Measurements from ENCODE around the gene XCR1. TPM values are rescaled to one million over a fixed set of nuclear protein-coding genes. Genes with fewer than 3 reads are reported as not detected.

The XCR1 gene
- total RNA-seq, 1 donor from 2014 or later: not detected

- DNase-seq (ENCODE audit: low spot score): no peak
- Mint-ChIP-seq H3K27ac (ENCODE audit: unreplicated experiment) (no peak overlapping the region), H3K9me3 (ENCODE audit: low read depth) (no peaks in the 10 kb centered on the region), H3K4me3 (ENCODE audit: unreplicated experiment) (no peak overlapping the region), H3K36me3 (ENCODE audit: low read depth) (peaks cover 28% of the 10 kb centered on the region), H3K4me1 (ENCODE audit: low read depth) (peaks cover 24% of the 10 kb centered on the region), H3K27me3 (ENCODE audit: low read depth) (no peaks in the 10 kb centered on the region)
- TF ChIP-seq CTCF (IDR thresholded peaks at IDR 0.05): no peak
These were observed 59.1 kb downstream of the XCR1 start for GRCh38 chr3:45968149-45968548.

- peaks cover 32% of the 10 kb centered on the region for H3K36me3 Mint-ChIP-seq (ENCODE audit: low read depth)
- H3K4me3 Mint-ChIP-seq (ENCODE audit: unreplicated experiment): no peak overlapping the region
- no peak overlapping the region for H3K27ac Mint-ChIP-seq (ENCODE audit: unreplicated experiment)
These were observed 59.6 kb downstream of the XCR1 start for GRCh38 chr3:45967724-45968123.

More at GRCh38 chr3:45967724-45968123, 59.6 kb downstream of the XCR1 start:
- Mint-ChIP-seq H3K27me3 (ENCODE audit: low read depth) (no peaks in the 10 kb centered on the region), H3K4me1 (ENCODE audit: low read depth) (peaks cover 20% of the 10 kb centered on the region), H3K9me3 (ENCODE audit: low read depth) (no peaks in the 10 kb centered on the region)
- TF ChIP-seq CTCF (IDR thresholded peaks at IDR 0.05): no peak
- no peak for DNase-seq (ENCODE audit: low spot score)

Other genes with a start within 250 kb of the XCR1 start
- gene SLC6A20, start 230.9 kb downstream of the XCR1 start, total RNA-seq: not detected in 3 replicates
- 15.8 to 20.2 TPM (median 18.1 TPM) in 3 replicates for gene LZTFL1, start 185.4 kb downstream of the XCR1 start, total RNA-seq
- not detected in 3 replicates for gene CCR9, start 140.9 kb downstream of the XCR1 start, total RNA-seq
- gene CXCR6, start 84.0 kb downstream of the XCR1 start, total RNA-seq: not detected in 3 replicates
- 28.1 to 32.3 TPM (median 31.6 TPM) in 3 replicates for gene FYCO1, start 31.7 kb downstream of the XCR1 start, total RNA-seq
- gene CCR1, start 180.8 kb upstream of the XCR1 start, total RNA-seq: not detected in 3 replicates
- gene CCR3, start 215.0 kb upstream of the XCR1 start, total RNA-seq: not detected in 3 replicates

Measured in chondrocyte (in vitro differentiated cells).